ENCODE data around the gene DNM3.

Gene DNM3

GRCh38 chr1:171850651-171851350, 9.5 kb downstream of the DNM3 start:
- H3K4me3 ChIP-seq (ENCODE audit: low read depth, low read length), result no peak overlapping the region
- no peaks in the 10 kb centered on the region for H3K9me3 ChIP-seq (ENCODE audit: control insufficient read depth, insufficient read depth, low read depth, low read length)
- no peak overlapping the region for H3K27ac ChIP-seq (ENCODE audit: low read depth, low read length)
- H3K4me1 ChIP-seq (ENCODE audit: control insufficient read depth, insufficient read depth, low read length), result no peaks in the 10 kb centered on the region
- no peak overlapping the region for H3K9ac ChIP-seq (ENCODE audit: low read length)
- H3K27me3 ChIP-seq (ENCODE audit: control insufficient read depth, insufficient read depth, low read length), result no peaks in the 10 kb centered on the region
- no peaks in the 10 kb centered on the region for H3K36me3 ChIP-seq (ENCODE audit: control insufficient read depth, insufficient read depth, low read length)

DNA sequence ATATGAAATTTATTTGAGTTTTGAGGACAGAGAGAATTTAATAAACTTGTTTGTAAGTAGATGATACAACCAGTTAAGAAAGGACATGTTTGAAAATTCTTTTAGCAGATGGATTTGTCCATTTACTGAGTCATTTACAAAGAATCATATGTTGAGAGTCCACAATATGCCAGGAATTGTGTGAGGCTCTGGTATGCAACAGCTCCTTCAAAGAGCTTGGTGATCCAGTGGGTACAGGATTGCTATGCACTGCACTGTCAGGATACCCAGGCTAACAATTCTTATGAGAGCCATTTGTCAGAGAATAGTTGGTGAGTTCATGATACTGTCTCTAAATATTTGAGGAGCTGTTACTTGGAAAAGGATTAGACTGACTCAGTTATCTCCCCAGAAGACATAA, 11.0 kb downstream of the DNM3 start:
- no peak overlapping the region for H3K9ac ChIP-seq (ENCODE audit: low read length)
- no peaks in the 10 kb centered on the region for H3K27me3 ChIP-seq (ENCODE audit: control insufficient read depth, insufficient read depth, low read length)
- no peak overlapping the region for H3K27ac ChIP-seq (ENCODE audit: low read depth, low read length)
- no peaks in the 10 kb centered on the region for H3K9me3 ChIP-seq (ENCODE audit: control insufficient read depth, insufficient read depth, low read depth, low read length)
- H3K36me3 ChIP-seq (ENCODE audit: control insufficient read depth, insufficient read depth, low read length), result no peaks in the 10 kb centered on the region
- H3K4me1 ChIP-seq (ENCODE audit: control insufficient read depth, insufficient read depth, low read length), result no peaks in the 10 kb centered on the region
- H3K4me3 ChIP-seq (ENCODE audit: low read depth, low read length), result no peak overlapping the region

DNA sequence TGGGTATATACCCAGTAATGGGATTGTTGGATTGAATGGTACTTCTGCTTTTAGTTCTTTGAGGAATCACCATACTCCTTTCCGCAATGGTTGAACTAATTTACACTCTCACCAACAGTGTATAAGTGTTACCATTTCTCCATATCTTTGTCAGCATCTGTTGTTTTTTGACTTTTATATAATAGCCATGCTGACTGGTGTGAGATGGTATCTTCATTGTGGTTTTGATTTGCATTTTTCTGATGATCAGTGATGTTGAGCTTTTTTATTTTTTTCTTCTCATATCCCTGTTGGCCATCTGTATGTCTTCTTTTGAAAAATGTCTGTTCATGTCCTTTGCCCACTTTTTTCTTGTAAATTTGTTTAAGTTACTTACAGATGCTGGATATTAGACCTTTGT, 14.1 kb downstream of the DNM3 start:
- Histone ChIP-seq H3K9me3 (ENCODE audit: control insufficient read depth, insufficient read depth, low read depth, low read length) (no peaks in the 10 kb centered on the region), H3K27ac (ENCODE audit: low read depth, low read length) (no peak overlapping the region), H3K9ac (ENCODE audit: low read length) (no peak overlapping the region), H3K36me3 (ENCODE audit: control insufficient read depth, insufficient read depth, low read length) (no peaks in the 10 kb centered on the region), H3K4me3 (ENCODE audit: low read depth, low read length) (no peak overlapping the region), H3K4me1 (ENCODE audit: control insufficient read depth, insufficient read depth, low read length) (no peaks in the 10 kb centered on the region), H3K27me3 (ENCODE audit: control insufficient read depth, insufficient read depth, low read length) (no peaks in the 10 kb centered on the region)

GRCh38 chr1:171858696-171859095, 17.4 kb downstream of the DNM3 start:
- Histone ChIP-seq H3K9ac (ENCODE audit: low read length) (no peak overlapping the region), H3K4me3 (ENCODE audit: low read depth, low read length) (no peak overlapping the region), H3K36me3 (ENCODE audit: control insufficient read depth, insufficient read depth, low read length) (no peaks in the 10 kb centered on the region), H3K9me3 (ENCODE audit: control insufficient read depth, insufficient read depth, low read depth, low read length) (no peaks in the 10 kb centered on the region), H3K27me3 (ENCODE audit: control insufficient read depth, insufficient read depth, low read length) (no peaks in the 10 kb centered on the region), H3K4me1 (ENCODE audit: control insufficient read depth, insufficient read depth, low read length) (no peaks in the 10 kb centered on the region), H3K27ac (ENCODE audit: low read depth, low read length) (no peak overlapping the region)

DNA sequence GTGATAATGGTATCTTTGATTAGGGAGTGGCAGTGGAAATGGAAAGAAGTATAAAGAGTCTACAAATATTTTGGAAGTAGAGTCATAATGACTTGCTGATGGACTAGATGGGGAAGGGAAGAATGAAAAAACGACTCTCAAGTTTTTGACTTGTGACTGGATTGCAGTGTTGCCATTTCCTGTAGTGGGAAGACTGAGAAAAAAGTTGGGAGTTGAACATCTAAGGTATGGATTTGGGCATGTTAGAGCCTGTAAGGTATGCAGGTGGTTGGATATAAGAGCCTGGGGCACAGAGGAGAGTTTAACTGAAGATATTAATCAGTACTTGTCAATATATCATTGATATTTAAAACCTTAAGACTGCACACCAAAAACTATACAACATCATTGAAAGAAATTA, 19.4 kb downstream of the DNM3 start:
- H3K9me3 ChIP-seq (ENCODE audit: control insufficient read depth, insufficient read depth, low read depth, low read length), result no peaks in the 10 kb centered on the region
- H3K4me3 ChIP-seq (ENCODE audit: low read depth, low read length), result no peak overlapping the region
- no peaks in the 10 kb centered on the region for H3K27me3 ChIP-seq (ENCODE audit: control insufficient read depth, insufficient read depth, low read length)

DNA sequence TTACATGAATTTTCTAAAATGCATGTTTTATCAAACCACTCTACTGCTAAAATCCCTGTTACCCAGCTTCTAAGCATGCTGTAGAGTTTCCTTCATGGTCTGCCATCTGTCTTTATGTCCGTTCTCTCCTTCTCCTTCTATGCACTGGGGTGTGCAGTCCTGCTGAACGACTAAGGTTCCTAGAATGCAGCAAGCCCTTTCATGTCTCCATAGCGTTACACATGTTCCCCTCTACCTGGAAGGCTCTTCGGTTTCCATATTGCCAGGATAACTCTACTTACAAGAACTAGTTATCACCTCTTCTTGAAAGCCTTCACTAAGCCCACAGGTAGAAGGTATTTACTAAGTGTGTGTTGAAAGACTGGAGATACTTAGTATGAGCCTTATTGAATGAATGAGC, 22.2 kb downstream of the DNM3 start:
- Histone ChIP-seq H3K4me3 (ENCODE audit: low read depth, low read length) (no peak overlapping the region), H3K27me3 (ENCODE audit: control insufficient read depth, insufficient read depth, low read length) (no peaks in the 10 kb centered on the region), H3K4me1 (ENCODE audit: control insufficient read depth, insufficient read depth, low read length) (no peaks in the 10 kb centered on the region), H3K9me3 (ENCODE audit: control insufficient read depth, insufficient read depth, low read depth, low read length) (no peaks in the 10 kb centered on the region), H3K9ac (ENCODE audit: low read length) (no peak overlapping the region), H3K36me3 (ENCODE audit: control insufficient read depth, insufficient read depth, low read length) (no peaks in the 10 kb centered on the region), H3K27ac (ENCODE audit: low read depth, low read length) (no peak overlapping the region)

More for the DNA sequence above, 19.4 kb downstream of the DNM3 start:
- Histone ChIP-seq H3K27ac (ENCODE audit: low read depth, low read length) (no peak overlapping the region), H3K36me3 (ENCODE audit: control insufficient read depth, insufficient read depth, low read length) (no peaks in the 10 kb centered on the region), H3K9ac (ENCODE audit: low read length) (no peak overlapping the region), H3K4me1 (ENCODE audit: control insufficient read depth, insufficient read depth, low read length) (no peaks in the 10 kb centered on the region)

DNA sequence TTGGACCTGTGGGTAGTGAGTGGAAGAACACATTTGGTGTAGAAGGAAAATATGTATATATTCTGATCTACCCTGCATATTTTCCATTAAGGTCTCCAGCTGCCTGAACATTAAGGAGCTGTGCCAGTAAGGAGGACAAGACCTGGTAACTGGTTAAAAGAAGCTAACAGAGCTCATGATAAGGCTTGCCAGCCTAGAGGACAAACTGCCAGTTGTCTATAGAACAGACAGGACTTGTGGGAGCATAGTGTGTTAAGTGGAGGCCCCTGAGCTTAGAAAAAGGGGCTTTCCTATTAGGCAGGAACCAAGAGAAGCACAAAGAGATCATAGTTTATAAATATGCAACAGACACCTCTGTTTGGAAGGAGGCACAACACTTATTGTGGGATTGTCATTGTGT, 23.0 kb downstream of the DNM3 start:
- Histone ChIP-seq H3K27me3 (ENCODE audit: control insufficient read depth, insufficient read depth, low read length) (no peaks in the 10 kb centered on the region), H3K9ac (ENCODE audit: low read length) (no peak overlapping the region), H3K4me1 (ENCODE audit: control insufficient read depth, insufficient read depth, low read length) (no peaks in the 10 kb centered on the region), H3K9me3 (ENCODE audit: control insufficient read depth, insufficient read depth, low read depth, low read length) (no peaks in the 10 kb centered on the region), H3K27ac (ENCODE audit: low read depth, low read length) (no peak overlapping the region), H3K36me3 (ENCODE audit: control insufficient read depth, insufficient read depth, low read length) (no peaks in the 10 kb centered on the region), H3K4me3 (ENCODE audit: low read depth, low read length) (no peak overlapping the region)

DNA sequence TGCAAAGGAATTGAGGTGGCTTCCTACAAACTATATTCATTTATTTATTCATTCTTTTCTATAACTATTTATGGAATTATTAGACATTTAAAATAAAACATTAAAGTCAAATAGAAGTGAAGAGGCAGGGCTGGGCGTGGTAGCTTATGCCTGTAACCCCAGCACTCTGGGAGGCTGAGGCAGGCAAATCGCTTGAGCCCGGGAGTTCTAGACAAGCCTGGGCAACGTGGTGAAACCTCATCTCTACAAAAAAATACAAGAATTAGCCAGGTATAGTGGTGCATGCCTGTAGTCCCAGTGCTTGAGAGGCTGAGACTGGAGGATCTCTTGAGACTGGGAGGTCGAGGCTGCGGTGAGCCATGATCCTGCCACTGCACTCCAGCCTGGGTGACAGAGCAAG, 23.8 kb downstream of the DNM3 start:
- Histone ChIP-seq H3K27me3 (ENCODE audit: control insufficient read depth, insufficient read depth, low read length) (no peaks in the 10 kb centered on the region), H3K27ac (ENCODE audit: low read depth, low read length) (no peak overlapping the region), H3K9ac (ENCODE audit: low read length) (no peak overlapping the region), H3K36me3 (ENCODE audit: control insufficient read depth, insufficient read depth, low read length) (no peaks in the 10 kb centered on the region), H3K4me3 (ENCODE audit: low read depth, low read length) (no peak overlapping the region), H3K9me3 (ENCODE audit: control insufficient read depth, insufficient read depth, low read depth, low read length) (no peaks in the 10 kb centered on the region), H3K4me1 (ENCODE audit: control insufficient read depth, insufficient read depth, low read length) (no peaks in the 10 kb centered on the region)

DNA sequence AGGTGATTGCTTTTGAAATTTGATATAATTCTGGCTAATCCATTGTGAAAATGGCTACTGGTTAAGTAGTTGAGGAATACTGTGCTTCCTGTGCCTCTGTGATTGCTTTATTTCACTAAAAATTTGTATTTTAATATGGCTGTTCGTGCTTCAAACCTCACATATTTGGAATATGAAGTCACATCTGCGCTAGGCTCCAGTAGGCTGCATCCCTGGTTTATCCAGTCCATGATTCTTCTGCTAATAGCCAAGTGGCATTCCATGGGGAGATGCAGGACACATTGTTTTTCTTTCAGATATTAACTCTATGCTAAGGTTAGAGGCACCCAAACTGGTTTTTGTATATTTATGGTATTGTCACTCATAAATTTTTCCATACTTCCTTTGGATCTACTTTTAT, 25.9 kb downstream of the DNM3 start:
- no peaks in the 10 kb centered on the region for H3K36me3 ChIP-seq (ENCODE audit: control insufficient read depth, insufficient read depth, low read length)
- H3K27ac ChIP-seq (ENCODE audit: low read depth, low read length), result no peak overlapping the region
- no peaks in the 10 kb centered on the region for H3K27me3 ChIP-seq (ENCODE audit: control insufficient read depth, insufficient read depth, low read length)
- 0 out of 2 replicates have a peak, but pooled peaks cover 4% of the 10 kb centered on the region for H3K4me1 ChIP-seq (ENCODE audit: control insufficient read depth, insufficient read depth, low read length)
- no peak overlapping the region for H3K4me3 ChIP-seq (ENCODE audit: low read depth, low read length)
- no peaks in the 10 kb centered on the region for H3K9me3 ChIP-seq (ENCODE audit: control insufficient read depth, insufficient read depth, low read depth, low read length)
- no peak overlapping the region for H3K9ac ChIP-seq (ENCODE audit: low read length)

DNA sequence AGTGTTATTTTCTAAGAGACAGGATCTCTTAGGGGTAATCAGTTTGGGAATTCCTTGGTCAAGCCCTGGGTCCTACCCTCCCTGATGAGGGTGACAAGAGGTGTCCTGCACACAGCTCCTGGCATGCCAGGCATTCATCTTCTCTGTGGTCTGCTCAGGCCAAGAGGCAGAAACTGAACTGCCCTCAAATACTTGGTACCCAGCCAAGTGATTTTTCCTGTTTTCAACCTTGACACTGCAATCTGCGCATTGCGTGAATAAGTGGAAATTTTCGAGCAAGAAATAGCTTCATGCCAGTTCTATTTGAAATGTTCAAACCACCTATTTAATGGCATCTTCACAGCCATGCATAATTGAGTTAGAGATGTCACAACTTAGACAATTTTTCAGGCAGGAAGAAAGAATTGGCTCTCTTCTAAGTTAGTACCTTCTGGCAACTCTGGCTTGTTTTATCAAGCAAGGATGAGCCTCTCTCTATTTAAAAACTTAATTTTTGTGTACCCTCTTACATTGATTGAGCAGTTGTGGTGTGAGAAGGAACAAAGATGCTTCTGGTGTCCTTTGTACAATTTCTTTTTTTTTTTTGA, 27.0 kb downstream of the DNM3 start:
- Histone ChIP-seq H3K4me3 (ENCODE audit: low read depth, low read length) (no peak overlapping the region), H3K27me3 (ENCODE audit: control insufficient read depth, insufficient read depth, low read length) (no peaks in the 10 kb centered on the region), H3K27ac (ENCODE audit: low read depth, low read length) (no peak overlapping the region), H3K4me1 (ENCODE audit: control insufficient read depth, insufficient read depth, low read length) (0 out of 2 replicates have a peak, but pooled peaks cover 4% of the 10 kb centered on the region), H3K36me3 (ENCODE audit: control insufficient read depth, insufficient read depth, low read length) (no peaks in the 10 kb centered on the region), H3K9ac (ENCODE audit: low read length) (no peak overlapping the region), H3K9me3 (ENCODE audit: control insufficient read depth, insufficient read depth, low read depth, low read length) (no peaks in the 10 kb centered on the region)

DNA sequence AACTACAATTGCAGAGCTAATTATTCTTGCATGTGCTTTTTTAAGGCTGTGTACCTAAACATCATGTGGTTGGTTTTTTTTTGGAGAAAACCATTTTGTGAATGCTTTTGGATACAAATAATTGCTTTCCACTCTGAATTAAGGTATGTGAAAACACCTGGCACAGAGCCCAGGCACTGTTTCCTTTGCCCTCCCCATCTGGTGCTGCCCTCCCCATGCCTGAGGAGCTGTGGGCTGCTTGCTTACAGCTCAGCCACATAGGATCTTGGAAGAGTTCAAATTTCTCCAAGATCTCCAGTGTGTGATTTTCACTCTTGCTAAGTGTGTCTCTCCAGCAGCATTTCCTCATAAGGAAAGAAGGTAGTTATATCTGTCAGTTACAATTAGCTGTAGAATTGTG, 27.8 kb downstream of the DNM3 start:
- Histone ChIP-seq H3K27me3 (ENCODE audit: control insufficient read depth, insufficient read depth, low read length) (no peaks in the 10 kb centered on the region), H3K27ac (ENCODE audit: low read depth, low read length) (no peak overlapping the region), H3K9ac (ENCODE audit: low read length) (no peak overlapping the region), H3K4me1 (ENCODE audit: control insufficient read depth, insufficient read depth, low read length) (0 out of 2 replicates have a peak, but pooled peaks cover 4% of the 10 kb centered on the region), H3K9me3 (ENCODE audit: control insufficient read depth, insufficient read depth, low read depth, low read length) (no peaks in the 10 kb centered on the region), H3K4me3 (ENCODE audit: low read depth, low read length) (no peak overlapping the region), H3K36me3 (ENCODE audit: control insufficient read depth, insufficient read depth, low read length) (no peaks in the 10 kb centered on the region)

Measured in HUES6 (cell line).